GDM1 (cell line): ENCODE data around the gene XRCC3.

Source experiments
- DNase-seq: peaks from one replicate; lab custom pipeline; 2025; lab: John Stamatoyannopoulos, UW

The XRCC3 gene

GRCh38 chr14:103725739-103726395 lies 10.6 kb upstream of the XRCC3 start:
- DNase-seq = no peak

- no peak for DNase-seq
Measured at GRCh38 chr14:103725001-103725682, 9.9 kb upstream of the XRCC3 start.

GRCh38 chr14:103724116-103724515 lies 8.9 kb upstream of the XRCC3 start:
- no peak for DNase-seq

- no peak for DNase-seq
Measured at GRCh38 chr14:103723748-103724081, 8.5 kb upstream of the XRCC3 start.

- no peak for DNase-seq
Measured at GRCh38 chr14:103721334-103722120, 6.3 kb upstream of the XRCC3 start.

GRCh38 chr14:103719751-103720150 lies 4.5 kb upstream of the XRCC3 start:
- no peak for DNase-seq

GRCh38 chr14:103718572-103718971 lies 3.3 kb upstream of the XRCC3 start:
- no peak for DNase-seq

- no peak for DNase-seq
Measured at GRCh38 chr14:103716899-103717411, 1.7 kb upstream of the XRCC3 start.

GRCh38 chr14:103716091-103716801 lies 995 bp upstream of the XRCC3 start:
- DNase-seq = no peak

- DNase-seq = no peak
Measured at GRCh38 chr14:103714063-103714724, 1.1 kb downstream of the XRCC3 start.

GRCh38 chr14:103713304-103714062 lies 1.8 kb downstream of the XRCC3 start:
- DNase-seq = no peak

- DNase-seq = no peak
Measured at GRCh38 chr14:103712633-103713247, 2.5 kb downstream of the XRCC3 start.

GRCh38 chr14:103711516-103712431 lies 3.5 kb downstream of the XRCC3 start:
- no peak for DNase-seq

GRCh38 chr14:103710771-103711377 lies 4.4 kb downstream of the XRCC3 start:
- DNase-seq = no peak

GRCh38 chr14:103709814-103710213 lies 5.4 kb downstream of the XRCC3 start:
- no peak for DNase-seq

GRCh38 chr14:103708750-103709187 lies 6.5 kb downstream of the XRCC3 start:
- no peak for DNase-seq

- no peak for DNase-seq
Measured at GRCh38 chr14:103707329-103708263, 7.7 kb downstream of the XRCC3 start.
